VCaP (cell line): ENCODE results near the gene IRF2.

Source experiments
- H3K27ac ChIP-seq: fragments of 450-650 bp; 2 replicates; pipeline ENCODE4 v1.5.1; 2017
- TF ChIP-seq, protein P1 (sequence below): fragments of 450-650 bp; conservative IDR thresholded peaks from 2 replicates; pipeline ENCODE4 v1.5.1; 2017; ENCODE audit warnings: mild to moderate bottlenecking, moderate library complexity

Gene IRF2

DNA sequence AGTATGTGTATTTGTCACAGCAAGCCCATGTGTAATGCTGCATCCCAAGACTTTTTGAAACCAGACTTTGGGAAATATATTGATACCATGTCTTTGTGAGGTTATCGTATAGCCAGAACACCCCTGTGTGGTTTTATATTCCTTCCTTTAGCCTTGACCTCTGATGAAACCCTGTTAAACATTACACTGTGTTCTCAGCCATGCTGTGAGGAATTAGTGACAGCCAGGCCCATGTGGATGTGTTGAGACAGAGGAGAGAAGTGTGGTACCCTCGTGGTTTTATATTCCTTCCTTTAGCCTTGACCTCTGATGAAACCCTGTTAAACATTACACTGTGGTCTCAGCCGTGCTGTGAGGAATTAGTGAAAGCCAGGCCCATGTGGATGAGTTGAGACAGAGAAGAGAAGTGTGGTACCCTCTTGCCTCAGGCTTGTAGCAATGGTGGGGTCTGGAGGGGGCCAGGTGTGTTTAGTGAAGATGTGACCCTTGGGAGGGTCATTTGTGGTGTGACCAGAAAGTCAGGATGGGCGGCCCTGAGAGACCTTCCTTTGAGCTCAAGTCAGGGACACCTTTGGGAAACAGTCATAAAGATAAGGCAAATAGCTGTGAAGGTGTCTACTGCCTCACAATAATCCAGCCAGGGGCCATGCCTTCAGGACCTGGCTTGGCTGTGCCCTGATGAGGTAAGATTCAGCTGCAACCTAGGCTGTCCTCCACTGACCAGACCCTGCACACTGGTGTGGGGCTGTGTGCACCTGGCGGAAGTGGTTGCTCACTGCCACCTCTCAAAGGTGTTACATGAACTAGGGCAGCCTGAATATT lies 110.0 kb downstream of the IRF2 start:
- TF ChIP-seq, protein P1, sequence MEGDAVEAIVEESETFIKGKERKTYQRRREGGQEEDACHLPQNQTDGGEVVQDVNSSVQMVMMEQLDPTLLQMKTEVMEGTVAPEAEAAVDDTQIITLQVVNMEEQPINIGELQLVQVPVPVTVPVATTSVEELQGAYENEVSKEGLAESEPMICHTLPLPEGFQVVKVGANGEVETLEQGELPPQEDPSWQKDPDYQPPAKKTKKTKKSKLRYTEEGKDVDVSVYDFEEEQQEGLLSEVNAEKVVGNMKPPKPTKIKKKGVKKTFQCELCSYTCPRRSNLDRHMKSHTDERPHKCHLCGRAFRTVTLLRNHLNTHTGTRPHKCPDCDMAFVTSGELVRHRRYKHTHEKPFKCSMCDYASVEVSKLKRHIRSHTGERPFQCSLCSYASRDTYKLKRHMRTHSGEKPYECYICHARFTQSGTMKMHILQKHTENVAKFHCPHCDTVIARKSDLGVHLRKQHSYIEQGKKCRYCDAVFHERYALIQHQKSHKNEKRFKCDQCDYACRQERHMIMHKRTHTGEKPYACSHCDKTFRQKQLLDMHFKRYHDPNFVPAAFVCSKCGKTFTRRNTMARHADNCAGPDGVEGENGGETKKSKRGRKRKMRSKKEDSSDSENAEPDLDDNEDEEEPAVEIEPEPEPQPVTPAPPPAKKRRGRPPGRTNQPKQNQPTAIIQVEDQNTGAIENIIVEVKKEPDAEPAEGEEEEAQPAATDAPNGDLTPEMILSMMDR, result no peak

DNA sequence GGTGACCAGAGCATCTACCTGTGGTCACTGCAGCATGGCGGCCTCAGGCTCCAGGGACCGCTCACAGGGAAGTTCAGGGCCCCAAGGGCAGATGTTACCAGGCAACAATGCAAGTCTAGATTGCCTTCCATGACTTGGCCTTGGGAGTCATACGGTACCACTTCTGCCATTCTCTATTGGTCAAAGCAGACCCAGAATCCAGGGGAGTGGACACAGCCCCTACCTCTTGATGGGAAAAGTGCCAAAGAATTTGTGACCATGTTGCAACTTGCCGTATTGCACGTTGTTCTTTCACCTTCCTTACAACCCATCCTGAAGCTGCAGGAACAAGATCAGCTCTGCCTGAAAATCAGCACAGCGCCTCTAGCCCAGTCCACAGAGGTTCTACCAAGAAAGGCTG lies 111.1 kb downstream of the IRF2 start:
- TF ChIP-seq, protein P1, result no peak
- no peak overlapping the region for H3K27ac ChIP-seq

More for the DNA sequence above, 110.0 kb downstream of the IRF2 start:
- H3K27ac ChIP-seq, result no peak overlapping the region

DNA sequence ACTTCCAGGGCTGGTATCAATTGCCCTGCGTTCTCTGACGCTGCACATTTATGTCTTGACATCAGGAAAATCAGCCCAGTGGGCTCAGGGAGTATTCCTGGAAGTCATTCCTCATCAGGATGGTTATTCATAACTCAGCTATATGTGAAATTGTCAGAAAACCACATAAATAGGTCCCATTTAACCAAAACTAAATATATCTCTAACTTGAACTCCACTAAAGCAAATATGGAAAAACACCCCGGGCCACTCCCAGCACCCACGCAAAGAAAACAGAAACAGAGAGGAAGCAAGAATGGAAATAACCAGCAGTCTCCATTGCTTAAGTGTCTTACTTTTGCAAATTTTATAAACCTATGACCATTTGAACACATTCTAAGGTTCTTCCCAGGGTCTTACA lies 112.0 kb downstream of the IRF2 start:
- TF ChIP-seq, protein P1, result no peak
- H3K27ac ChIP-seq, result no peak overlapping the region

DNA sequence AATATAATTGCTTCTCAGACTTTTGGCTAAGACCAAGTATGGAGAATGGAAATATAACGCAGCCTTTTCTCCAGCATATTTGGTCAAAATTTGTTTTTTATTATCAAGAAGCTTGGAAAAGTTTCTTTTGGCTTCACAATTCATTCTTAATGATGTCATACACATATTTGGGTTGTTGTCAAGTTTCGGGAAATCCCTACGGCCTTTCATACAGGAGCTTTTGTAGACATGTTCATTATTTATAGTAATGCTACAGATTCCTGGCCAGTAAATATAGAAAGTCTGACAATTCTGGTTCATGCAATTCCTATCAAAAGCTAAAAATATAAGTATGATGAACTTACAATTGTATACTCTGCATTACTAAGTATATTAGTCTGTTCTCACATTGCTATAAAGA lies 112.9 kb downstream of the IRF2 start:
- TF ChIP-seq, protein P1, result no peak
- no peak overlapping the region for H3K27ac ChIP-seq

DNA sequence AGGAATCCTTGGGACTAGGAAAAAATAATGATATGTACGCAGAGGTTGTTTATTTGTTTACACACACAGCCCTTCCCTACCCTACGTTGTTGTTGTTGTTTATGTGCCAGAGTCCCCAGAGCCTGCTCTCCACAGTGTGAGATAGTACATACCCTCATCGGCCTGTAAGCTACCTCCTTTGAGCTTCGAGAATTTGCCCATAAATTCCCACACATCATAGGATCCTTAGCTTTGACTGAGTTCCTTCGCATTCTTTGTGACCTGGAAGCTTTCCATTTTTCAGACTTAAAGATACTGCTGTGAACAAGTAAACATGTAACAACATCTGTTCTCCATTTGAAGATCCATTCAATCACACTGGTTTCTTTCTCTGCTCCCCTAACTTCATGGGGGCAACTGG lies 114.5 kb downstream of the IRF2 start:
- TF ChIP-seq, protein P1, result no peak
- no peak overlapping the region for H3K27ac ChIP-seq

DNA sequence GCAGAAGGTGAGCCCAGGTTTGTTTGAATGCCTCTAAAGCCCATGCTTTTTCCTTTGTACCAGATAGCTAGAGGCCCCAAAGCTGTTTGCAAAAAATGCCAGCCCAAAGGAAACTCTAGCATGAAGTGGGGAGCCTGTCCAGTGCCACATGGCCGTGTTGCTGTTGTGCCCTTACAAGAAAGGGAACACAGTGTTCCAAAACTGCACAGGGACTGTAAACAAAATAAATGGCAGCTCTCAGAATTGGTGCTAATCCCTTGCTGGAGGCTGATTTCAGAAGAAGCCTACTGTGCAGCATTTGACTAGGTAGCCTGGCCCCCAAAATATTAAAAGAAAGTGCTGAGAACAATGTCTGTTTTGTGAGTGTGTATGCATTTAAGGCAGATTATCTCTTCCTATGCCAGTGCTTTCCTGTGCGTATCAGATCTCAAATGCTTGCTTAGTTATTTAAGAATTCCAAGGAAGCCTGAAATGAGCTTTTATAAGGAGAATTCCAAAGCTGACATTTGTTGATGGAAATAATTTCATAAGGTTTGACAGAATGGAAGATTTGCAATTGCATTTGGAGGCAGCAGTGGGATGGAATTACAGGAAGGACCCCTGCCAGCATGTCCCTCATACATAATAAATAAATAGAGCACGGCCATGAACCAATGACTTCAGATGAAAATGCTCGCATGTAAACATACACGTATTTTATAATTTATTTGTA lies 115.7 kb downstream of the IRF2 start:
- TF ChIP-seq, protein P1, result no peak
- H3K27ac ChIP-seq, result no peak overlapping the region

DNA sequence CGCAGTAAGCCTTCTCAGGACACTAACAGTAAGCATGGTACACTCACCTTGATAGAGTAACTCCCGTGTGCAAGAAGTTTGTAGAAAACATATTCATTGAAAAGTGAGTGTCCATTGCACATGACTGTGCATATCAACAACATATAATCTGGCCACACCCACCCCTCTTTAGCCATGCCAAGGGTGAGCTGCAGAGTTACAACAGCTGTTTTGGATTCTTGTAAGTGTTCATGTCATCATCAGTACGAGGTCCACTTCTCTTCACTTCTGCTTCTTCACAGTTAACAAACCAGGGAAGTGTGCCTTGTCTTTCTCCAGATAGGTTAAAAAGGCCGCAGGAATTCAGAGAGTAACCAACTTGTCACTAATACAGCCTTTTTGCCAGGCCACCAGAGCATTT lies 116.6 kb downstream of the IRF2 start:
- TF ChIP-seq, protein P1, result no peak
- H3K27ac ChIP-seq, result no peak overlapping the region
